Rectal smooth muscle tissue (tissue), 1 donor: ENCODE results near the gene ICAM3.

Experiments
- H3K27ac ChIP-seq: one replicate; pipeline ENCODE4 v1.7.0; 2013; ENCODE audit warnings: low read depth, low read length, inconsistent platforms
- H3K27me3 ChIP-seq: one replicate; pipeline ENCODE4 v1.7.0; 2013; ENCODE audit warnings: low read length; ENCODE audit not compliant: control insufficient read depth, insufficient read depth
- H3K36me3 ChIP-seq: one replicate; pipeline ENCODE4 v1.7.0; 2013; ENCODE audit warnings: low read length; ENCODE audit not compliant: control insufficient read depth, insufficient read depth
- H3K4me1 ChIP-seq: one replicate; pipeline ENCODE4 v1.7.0; 2013; ENCODE audit warnings: low read length; ENCODE audit not compliant: control insufficient read depth, insufficient read depth
- H3K4me3 ChIP-seq: one replicate; pipeline ENCODE4 v1.7.0; 2013; ENCODE audit warnings: low read length
- H3K9ac ChIP-seq: one replicate; pipeline ENCODE4 v1.7.0; 2013; ENCODE audit warnings: low read length

The ICAM3 gene

GRCh38 chr19:10365518-10365917 is 26.1 kb upstream of the ICAM3 start:
- no peak overlapping the region for H3K9ac ChIP-seq
- H3K4me1 ChIP-seq = no peaks in the 10 kb centered on the region
- H3K27ac ChIP-seq = no peak overlapping the region
- no peak overlapping the region for H3K4me3 ChIP-seq
- H3K27me3 ChIP-seq = no peaks in the 10 kb centered on the region
- peaks cover 40% of the 10 kb centered on the region for H3K36me3 ChIP-seq

DNA sequence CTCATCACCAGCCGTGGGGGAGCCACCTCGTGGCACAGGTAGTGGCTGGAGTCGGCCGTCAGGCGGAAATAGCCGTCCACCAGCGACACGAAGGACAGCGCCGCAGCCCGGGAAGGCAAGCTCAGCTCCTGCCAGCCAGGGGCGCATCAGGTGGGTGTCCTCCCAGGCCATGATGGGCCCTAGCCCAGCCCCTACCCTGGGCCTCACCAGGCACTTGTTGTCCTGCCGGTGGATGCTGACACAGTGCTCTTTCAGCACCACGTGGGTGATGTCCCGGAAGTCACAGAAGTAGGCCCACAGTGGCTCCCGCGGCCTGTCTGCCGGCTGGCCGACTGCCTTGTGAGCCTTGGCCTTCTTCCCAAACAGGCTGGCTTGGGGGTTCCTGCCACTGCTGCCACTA is 25.2 kb upstream of the ICAM3 start:
- H3K4me1 ChIP-seq = no peaks in the 10 kb centered on the region
- H3K36me3 ChIP-seq = peaks cover 40% of the 10 kb centered on the region
- no peak overlapping the region for H3K27ac ChIP-seq
- H3K4me3 ChIP-seq = no peak overlapping the region
- H3K27me3 ChIP-seq = no peaks in the 10 kb centered on the region
- no peak overlapping the region for H3K9ac ChIP-seq

DNA sequence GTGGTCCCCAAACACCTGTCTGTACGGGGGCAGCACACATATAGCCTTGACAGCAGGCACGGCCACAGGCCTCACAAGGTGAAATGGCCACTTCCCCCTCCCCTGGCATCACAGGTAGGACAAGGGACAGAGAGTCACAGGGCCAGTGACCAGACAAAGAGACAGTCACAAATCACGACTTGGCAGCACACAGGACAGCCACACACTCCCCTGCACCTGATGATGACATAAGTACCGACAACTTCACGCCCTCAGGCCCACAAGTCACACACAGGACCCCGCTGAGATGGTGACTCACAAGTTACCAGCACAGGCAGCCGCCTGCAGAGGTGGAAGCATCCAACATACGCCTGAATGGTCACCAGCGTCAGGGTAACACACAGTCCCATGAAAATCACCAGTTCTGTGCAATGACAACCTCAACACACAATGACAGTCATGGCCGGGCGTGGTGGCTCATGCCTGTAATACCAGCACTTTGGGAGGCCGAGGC is 24.4 kb upstream of the ICAM3 start:
- no peak overlapping the region for H3K27ac ChIP-seq
- peaks cover 42% of the 10 kb centered on the region for H3K36me3 ChIP-seq
- no peaks in the 10 kb centered on the region for H3K27me3 ChIP-seq
- H3K9ac ChIP-seq = no peak overlapping the region
- no peaks in the 10 kb centered on the region for H3K4me1 ChIP-seq
- no peak overlapping the region for H3K4me3 ChIP-seq

DNA sequence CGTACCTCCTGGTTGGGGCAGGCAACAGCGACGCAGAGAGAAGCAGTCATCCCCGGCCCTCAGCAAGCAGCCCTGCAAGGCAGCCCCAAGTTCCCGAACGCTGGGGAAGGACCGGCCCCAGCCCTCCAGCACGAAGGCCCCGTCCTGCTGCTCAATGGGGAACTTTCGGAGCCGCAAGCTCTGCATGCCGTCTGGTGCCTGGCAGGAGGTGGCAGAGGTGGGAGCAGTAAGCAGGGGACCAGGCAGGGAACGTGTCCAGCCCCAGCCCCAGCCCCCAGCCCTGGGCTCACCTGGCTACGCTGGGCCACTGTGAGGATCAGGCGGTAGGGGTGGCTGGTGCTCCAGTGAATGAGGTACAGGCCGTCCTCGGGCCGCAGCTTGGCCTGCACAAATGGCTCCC is 22.8 kb upstream of the ICAM3 start:
- Histone ChIP-seq H3K36me3 (peaks cover 34% of the 10 kb centered on the region), H3K9ac (no peak overlapping the region)

DNA sequence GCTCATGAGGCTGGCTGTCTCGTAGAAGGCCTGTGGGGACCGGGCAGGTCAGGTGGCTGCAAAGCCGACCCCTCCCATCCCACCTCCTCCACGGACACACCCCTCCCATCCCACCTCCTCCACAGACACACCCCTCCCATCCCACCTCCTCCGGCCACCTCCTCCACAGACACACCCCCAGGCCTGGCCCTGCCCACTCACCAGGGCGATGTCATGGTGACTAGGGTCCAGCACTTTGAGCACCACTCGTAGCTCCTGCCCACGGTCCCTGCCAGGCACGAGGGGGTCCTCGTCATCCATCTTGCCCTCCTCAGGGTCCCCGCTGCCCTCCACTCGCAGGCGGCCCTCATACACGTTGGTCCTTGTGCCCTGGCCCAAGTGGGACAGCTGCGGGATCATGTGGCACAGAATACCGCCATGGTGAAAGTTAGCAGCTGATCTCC is 22.2 kb upstream of the ICAM3 start:
- H3K36me3 ChIP-seq = peaks cover 31% of the 10 kb centered on the region
- no peak overlapping the region for H3K4me3 ChIP-seq
- no peak overlapping the region for H3K27ac ChIP-seq
- no peak overlapping the region for H3K9ac ChIP-seq
- H3K4me1 ChIP-seq = no peaks in the 10 kb centered on the region
- H3K27me3 ChIP-seq = no peaks in the 10 kb centered on the region

More for the DNA sequence above, 22.8 kb upstream of the ICAM3 start:
- H3K4me3 ChIP-seq = no peak overlapping the region
- no peak overlapping the region for H3K27ac ChIP-seq
- no peaks in the 10 kb centered on the region for H3K4me1 ChIP-seq
- H3K27me3 ChIP-seq = no peaks in the 10 kb centered on the region

GRCh38 chr19:10356431-10356830 is 17.0 kb upstream of the ICAM3 start:
- no peak overlapping the region for H3K4me3 ChIP-seq
- H3K36me3 ChIP-seq = peaks cover 28% of the 10 kb centered on the region
- no peaks in the 10 kb centered on the region for H3K4me1 ChIP-seq
- no peaks in the 10 kb centered on the region for H3K27me3 ChIP-seq
- no peak overlapping the region for H3K9ac ChIP-seq
- H3K27ac ChIP-seq = no peak overlapping the region

DNA sequence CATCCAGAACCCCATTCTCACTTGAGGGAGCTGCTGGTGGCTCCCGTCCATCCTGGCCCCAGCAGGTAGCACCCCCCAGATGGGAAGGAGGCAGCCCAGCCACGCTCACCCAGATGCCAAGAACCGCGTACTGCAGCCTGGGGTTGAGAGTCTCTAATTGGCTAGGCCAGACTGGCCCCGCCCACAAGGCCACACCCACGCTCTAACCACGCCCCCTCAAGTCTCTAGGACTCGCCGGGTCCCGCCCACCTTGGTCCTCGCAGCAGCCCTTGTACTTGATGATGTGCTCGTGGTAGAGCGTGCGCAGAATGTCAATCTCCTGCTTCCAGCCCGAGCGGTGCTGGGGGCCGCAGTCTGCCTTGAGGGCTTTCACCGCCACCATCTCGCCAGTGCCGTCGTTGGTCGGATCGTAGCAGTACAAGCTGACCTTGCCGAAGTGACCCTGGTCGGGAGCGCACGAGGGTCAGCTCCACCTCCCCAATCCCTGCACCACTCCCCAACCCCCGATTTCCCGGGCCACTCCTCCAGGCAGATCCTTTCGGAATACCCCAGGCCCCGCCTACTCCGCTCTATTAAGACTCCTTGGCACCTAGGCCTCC is 14.5 kb upstream of the ICAM3 start:
- no peak overlapping the region for H3K9ac ChIP-seq
- H3K27ac ChIP-seq = no peak overlapping the region
- peaks cover 23% of the 10 kb centered on the region for H3K36me3 ChIP-seq
- no peaks in the 10 kb centered on the region for H3K4me1 ChIP-seq
- H3K27me3 ChIP-seq = no peaks in the 10 kb centered on the region
- H3K4me3 ChIP-seq = no peak overlapping the region

DNA sequence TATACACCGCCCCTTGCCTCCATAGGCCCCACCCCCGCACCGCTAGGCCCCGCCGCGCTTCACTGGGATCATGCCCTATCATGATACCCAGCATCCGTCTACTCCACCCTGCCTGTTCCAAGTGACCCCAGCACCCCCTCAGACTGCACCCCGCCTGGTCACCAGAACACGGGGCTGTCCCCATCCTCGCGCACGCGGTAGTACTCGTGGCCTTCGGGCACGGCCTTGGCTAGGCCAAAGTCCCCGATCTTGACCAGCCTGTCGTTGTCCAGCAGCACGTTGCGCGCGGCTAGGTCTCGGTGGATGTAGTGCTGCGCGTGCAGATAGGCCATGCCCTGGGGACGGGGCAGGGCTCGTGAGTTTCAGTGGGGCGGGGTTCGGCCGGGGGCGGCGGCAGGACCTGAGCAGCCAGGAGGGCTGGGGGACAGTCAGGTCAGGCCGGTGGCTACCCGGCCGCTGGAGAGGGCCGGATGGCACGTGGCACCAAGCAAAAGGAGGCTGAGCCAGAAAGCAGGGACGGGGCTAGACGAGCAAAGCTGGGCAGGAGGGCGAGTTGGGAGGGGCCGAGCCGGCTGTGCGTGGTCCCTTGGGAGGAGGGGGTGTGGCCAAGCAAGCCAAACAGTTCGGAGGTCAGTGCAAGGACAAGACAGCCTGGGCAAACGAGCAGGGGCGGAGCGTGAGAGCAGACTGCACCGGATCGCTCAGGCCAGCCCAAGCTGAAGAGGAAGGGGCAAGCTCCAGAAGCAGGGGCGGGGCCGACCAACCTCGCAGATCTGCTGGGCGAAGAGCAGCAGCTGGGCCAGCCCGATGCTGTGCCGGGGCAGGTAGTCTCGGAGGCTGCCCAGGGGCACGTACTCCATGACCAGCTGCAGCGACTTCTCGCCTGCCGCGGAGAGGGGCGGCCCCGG is 13.6 kb upstream of the ICAM3 start:
- H3K27ac ChIP-seq = no peak overlapping the region
- no peak overlapping the region for H3K4me3 ChIP-seq
- H3K36me3 ChIP-seq = peaks cover 23% of the 10 kb centered on the region
- no peaks in the 10 kb centered on the region for H3K4me1 ChIP-seq
- no peaks in the 10 kb centered on the region for H3K27me3 ChIP-seq
- no peak overlapping the region for H3K9ac ChIP-seq

DNA sequence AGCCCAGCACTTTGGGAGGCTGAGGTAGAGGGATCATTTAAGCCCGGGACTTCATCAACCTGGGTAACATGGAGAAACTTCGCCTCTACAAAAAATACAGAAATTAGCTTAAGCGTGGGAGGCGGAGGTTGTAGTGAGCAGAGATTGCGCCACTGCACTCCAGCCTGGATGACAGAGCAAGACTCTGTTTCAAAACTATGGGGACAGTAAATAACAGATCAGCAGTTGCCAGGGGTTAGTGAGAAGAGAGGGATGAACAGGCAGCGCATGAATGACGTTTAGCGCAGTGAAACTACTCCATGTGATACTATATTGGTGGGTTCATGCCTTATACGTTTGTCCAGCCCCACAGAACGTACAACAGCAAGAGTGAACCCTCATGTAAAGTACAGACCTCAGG is 7.1 kb upstream of the ICAM3 start:
- Histone ChIP-seq H3K4me1 (no peaks in the 10 kb centered on the region), H3K27ac (no peak overlapping the region), H3K4me3 (no peak overlapping the region), H3K27me3 (no peaks in the 10 kb centered on the region), H3K9ac (no peak overlapping the region), H3K36me3 (peaks cover 4% of the 10 kb centered on the region)

DNA sequence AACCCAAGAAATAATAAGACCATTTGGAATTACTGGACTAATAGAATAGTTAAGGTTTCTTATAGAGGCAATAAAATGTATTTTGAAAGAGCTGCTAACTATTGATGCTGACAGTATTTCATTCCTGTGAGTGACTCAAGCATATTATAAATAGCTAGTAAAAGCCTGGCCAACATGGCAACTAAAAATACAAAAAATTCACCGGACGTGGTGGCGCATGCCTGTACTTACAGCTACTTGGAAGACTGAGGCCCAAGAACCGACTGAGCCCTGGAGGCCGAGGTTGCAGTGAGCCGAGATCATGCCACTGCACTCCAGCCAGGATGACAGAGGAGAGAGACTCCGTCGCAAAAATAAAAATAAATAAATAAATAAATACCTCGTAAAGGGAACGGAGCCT is 5.4 kb upstream of the ICAM3 start:
- H3K27me3 ChIP-seq = no peaks in the 10 kb centered on the region
- H3K27ac ChIP-seq = no peak overlapping the region
- H3K4me1 ChIP-seq = no peaks in the 10 kb centered on the region
- H3K9ac ChIP-seq = no peak overlapping the region
- H3K36me3 ChIP-seq = no peaks in the 10 kb centered on the region
- H3K4me3 ChIP-seq = no peak overlapping the region

GRCh38 chr19:10343495-10343894 is 4.1 kb upstream of the ICAM3 start:
- Histone ChIP-seq H3K36me3 (no peaks in the 10 kb centered on the region), H3K27me3 (no peaks in the 10 kb centered on the region), H3K4me3 (no peak overlapping the region), H3K9ac (no peak overlapping the region), H3K4me1 (no peaks in the 10 kb centered on the region), H3K27ac (no peak overlapping the region)

DNA sequence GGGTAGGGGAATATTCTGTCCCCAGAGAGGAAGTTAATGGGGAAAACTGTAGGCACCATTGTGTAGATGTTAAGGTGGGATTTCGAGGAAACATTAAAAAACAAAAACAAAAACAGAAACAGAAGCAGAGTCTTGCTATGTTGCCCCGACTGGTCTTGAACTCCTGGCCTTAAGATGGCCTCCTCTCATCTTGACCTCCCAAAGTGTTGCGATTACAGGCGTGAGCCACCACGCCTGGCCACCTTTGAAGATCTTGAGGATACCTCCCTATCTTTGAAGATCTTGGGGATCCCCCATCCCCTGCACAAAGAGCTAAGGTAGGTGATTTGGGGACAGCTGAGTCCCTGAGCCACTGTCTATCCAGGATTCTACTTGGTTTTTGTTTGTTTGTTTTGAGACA is 553 bp upstream of the ICAM3 start:
- no peak overlapping the region for H3K4me3 ChIP-seq
- no peak overlapping the region for H3K27ac ChIP-seq
- H3K9ac ChIP-seq = no peak overlapping the region
- H3K27me3 ChIP-seq = no peaks in the 10 kb centered on the region
- H3K4me1 ChIP-seq = no peaks in the 10 kb centered on the region
- H3K36me3 ChIP-seq = no peaks in the 10 kb centered on the region
